HG03378 (cell line): ENCODE data around the gene PRAMEF17.
"Not testable (repeated sequence)": the region's sequence is repeated elsewhere in the genome, so short reads cannot be mapped to it uniquely, and the experiment has no call there.

ENCODE experiments used
- ATAC-seq: cut with Tn5 transposase; IDR thresholded peaks from one replicate; pipeline ENCODE4 v1.9.1; 2021; ENCODE audit warnings: mild to moderate bottlenecking, moderate library complexity; ENCODE audit not compliant: unreplicated experiment

Gene PRAMEF17, protein sequence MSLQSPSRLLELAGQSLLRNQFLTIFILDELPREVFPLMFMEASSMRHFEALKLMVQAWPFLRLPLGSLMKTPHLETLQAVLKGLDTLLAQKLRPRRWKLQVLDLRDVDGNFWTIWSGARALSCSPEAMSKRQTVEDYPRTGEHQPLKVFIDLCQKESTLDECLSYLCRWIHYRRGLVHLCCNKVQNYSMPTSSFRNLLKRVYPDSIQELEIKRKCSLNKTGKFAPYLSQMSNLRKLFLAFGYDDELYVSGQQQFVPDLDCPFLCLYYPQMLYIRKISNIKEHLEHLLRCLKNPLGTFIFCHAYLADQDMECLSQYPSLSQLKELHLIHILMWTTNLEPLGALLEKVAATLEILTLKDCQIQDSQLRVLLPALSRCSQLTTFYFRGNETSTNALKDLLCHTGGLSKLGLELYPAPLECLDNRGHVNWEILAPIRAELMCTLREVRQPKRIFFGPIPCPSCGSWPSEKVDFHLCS

DNA sequence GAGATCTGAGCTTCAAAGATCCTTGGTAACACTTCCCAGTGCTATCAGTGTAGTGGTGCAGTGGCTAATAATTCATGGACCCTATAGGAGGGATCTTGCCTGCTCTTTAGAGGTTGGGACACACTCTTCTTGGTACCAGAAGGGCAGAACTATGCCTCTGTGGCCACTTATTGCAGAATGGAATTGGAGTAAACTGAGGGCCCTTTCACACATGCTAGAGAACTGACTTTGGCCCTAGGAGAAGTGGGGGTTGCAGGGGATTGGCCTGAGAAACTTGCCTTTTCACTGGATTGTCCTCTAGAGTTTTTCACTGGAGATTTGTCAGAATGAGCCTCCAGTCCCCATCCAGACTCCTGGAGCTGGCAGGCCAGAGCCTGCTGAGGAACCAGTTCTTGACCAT lies at the start of gene PRAMEF17:
PRAMEF17 (plus strand) TSS at position 301 of the 400 bp plus-strand sequence; CDS start at position 327, 26 bp downstream.
- not testable (repeated sequence) for ATAC-seq

DNA sequence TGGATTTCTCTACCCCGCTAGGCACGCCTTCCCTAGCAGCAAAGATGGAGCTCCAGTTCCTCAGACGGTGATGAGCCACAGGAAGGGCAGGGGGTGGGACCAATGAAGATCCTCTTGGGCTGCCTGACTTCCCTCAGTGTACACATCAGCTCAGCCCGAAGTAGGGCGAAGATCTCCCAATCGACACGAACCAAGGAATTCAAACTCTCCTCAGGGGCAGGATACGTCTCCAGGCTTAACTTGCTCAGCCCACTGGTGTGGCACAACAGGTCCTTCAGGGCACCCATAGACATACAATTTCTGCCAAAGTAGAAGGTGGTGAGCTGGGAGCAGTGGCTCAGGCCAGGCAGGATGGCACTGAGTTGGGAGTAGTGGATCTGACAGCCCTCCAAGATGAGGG lies 46.9 kb upstream of the PRAMEF17 start:
- ATAC-seq = not testable (repeated sequence)

DNA sequence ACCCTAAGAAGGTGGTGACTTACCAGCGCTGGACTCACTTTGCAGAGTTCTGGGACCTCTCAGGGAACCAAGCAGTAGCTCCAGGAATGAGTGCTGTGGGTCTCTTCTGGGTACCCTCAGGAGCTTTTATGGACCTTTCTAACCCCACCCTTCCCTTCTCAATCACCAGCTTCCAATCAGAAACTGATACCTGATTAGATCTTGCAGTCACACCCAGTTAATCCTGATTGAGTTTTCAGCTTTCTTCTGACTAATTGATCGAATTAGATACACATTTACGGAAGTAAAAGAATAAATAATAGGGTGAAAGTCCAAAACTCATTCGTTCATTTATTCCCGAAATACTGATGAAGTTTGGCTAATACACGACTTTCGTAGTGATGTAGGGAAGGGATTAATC lies 42.4 kb upstream of the PRAMEF17 start, which contains the start of gene PRAMEF14:
PRAMEF14 (minus strand) TSS at position 101 of the 400 bp plus-strand sequence. CDS start 1,820 bp downstream, outside the sequence.
- not testable (repeated sequence) for ATAC-seq

DNA sequence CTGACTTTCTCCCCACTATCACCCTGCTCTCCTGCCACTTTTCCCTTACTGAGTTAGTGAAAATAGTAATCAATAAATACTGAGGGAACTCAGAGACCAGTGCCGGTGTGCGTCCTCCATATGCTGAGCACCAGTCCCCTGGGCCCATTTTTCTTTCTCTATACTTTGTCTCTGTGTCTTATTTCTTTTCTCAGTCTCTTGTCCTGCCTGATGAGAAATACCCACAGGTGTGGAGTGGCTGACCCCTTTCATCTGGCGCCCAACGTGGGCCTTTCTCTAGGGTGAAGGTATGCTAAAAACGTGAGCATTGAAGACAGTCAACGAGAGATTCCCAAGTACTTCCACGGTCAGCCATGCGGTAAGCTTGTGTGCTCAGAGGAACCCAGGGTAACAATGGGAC lies 36.0 kb upstream of the PRAMEF17 start:
- ATAC-seq = not testable (repeated sequence)

DNA sequence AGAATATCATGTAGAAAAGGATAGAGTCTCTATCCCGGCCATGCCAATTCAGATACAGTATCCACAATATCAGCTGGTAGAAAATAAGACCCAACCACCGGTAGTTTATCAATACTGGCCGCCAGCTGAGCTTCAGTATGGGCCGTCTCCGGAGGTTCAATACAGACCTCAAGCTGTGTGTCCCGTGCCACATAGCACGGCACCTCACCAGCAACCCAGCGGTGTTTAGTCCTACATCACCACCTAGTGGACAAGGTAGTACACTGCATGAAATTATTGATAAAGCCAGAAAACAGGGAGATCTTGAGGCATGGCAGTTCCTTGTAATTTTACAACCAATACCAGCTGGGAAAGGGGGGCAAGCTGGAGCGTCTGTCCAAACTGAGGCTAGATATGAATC lies 35.0 kb upstream of the PRAMEF17 start:
- ATAC-seq = not testable (repeated sequence)

DNA sequence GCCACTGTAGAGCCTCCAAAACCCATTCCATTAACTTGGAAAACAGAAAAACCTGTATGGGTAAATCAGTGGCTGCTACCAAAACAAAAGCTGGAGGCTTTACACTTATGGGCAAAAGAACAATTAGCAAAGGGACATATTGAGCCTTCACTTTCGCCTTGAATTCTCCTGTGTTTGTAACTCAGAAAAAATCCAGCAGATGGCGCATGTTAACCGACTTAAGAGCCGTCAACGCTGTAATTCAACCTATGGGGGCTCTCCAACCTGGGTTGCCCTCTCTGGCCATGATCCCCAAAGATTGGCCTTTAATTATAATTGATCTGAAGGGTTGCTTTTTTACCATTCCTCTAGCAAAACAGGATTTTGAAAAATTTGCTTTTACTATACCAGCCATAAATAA lies 32.7 kb upstream of the PRAMEF17 start:
- not testable (repeated sequence) for ATAC-seq

DNA sequence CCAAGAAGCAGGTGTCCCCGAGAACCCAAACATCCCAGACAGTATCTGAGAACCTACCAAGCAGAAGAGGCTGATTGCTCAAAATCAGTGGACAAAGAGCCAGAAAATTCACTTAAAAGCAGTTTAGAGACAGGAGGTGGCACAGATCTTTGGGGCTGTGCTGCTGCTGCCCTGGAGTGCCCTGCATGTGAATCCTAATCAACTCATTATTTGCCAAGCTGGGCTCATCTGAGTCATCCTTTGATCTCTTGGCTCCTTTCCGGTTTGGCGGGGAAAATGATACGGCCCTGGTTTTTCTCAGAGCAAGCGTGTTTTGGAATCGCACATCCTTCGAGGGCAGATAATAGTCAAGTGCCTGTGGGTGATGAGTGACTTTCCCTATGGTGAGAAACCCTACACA lies 27.1 kb upstream of the PRAMEF17 start:
- ATAC-seq = not testable (repeated sequence)

DNA sequence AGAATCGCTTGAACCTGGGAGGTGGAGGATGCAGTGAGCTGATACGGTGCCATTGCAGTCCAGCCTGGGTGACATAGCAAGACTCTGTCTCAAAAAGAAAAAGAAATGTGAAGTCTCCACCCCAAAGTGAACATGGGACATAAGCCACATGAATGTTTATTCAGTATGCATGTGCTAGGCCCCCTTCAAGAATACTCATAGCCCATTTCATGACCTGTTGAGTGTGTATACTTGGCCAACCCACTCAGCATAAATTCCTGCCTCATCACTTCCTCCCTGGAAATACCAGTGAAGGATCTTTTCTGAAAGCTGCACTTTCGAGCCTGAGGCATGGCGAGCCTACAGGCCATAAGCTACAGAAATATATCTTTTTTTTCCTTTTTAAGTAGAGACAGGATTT lies 24.5 kb upstream of the PRAMEF17 start:
- ATAC-seq = not testable (repeated sequence)

DNA sequence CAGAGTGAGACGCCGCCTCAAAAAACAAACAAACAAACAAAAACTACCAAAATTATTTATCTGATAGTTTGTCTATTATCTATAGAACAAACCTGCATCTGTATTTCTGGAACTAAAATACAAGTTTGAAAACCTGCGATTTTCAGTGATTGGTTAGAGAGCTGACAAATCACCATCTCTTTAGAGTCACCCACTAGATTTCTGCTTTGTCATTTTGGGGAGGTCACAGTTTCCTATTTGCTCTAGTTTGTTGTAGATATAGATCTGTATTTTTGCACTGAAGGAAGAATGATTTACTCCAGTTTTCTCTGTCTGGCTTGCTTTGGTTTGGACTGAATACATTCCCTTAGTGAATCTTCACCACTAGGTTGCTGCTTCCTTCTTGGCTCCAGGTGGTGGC lies 22.9 kb upstream of the PRAMEF17 start:
- not testable (repeated sequence) for ATAC-seq

DNA sequence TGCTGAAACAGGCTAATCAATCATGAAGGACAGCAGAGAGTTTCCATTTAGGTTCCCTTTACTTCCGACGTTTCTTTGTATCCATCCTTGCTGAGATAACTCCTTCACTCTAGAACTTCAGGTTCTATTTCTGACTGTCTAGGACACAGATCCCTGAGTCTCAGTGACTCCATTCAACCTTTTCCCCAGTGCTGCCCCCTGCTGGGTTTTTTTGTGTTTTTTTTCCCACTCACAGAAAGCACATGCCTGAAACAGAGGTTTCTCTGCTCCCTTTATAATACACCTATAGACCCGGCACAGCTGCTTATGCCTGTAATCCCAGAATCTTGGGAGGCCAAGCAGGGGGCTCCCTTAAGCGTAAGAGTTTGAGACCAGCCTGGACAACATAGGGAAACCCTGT lies 20.9 kb upstream of the PRAMEF17 start:
- not testable (repeated sequence) for ATAC-seq

DNA sequence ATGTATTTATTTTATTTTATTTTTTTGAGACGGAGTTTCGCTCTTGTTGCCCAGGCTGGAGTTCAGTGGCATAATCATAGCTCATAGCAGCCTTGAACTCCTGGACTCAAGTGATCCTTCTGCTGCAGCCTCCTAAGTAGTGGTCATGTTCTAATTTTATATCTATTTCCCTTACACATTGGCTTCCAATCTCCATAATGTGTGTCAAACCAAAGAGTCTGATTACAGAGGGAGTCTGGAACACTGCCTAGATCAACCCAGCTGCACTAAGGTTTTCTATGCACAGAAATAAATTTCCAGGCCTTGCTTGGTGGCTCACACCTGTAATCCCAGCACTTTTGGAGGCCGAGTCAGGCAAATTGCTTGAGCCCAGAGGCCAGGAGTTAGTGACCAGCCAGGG lies 10.4 kb upstream of the PRAMEF17 start:
- ATAC-seq = not testable (repeated sequence)

DNA sequence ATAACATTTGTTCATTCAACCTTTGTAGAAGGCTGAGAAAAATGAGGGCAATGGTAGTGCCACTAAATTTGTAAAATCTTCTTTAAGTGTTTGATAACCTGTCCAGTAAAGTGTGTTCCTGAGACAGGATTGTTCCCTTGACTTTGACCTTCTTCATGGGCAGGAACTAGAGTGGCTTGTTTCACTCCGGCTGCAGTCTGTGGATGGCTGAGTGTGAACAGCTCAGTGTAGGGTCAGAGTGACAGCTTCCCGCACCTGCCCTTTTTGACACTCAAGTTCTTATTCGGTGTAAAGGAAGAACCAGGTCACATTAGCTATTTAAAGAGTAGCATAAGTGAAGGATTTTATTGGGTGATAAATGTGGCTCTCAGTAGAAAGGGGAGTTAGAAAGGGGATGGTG lies 9.1 kb upstream of the PRAMEF17 start:
- not testable (repeated sequence) for ATAC-seq

DNA sequence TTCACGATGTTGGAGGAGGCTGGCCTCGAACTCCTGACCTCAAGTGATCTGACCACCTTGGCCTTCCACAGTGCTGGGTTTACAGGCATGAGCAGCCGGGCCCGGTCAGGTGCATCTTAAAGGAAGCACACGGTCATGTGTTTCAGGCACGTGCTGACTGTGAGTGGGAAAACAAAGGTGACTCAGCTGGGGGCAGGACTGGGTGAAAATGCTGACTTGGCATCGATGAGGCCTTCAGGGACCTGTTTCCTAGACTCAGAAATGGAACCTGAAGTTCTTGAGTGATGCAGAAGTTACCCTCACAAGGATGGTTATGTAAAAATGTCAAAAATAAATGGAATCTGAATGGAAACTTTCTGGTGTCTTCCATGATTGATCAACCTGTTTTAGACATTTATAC lies 3.6 kb downstream of the PRAMEF17 start:
- ATAC-seq = not testable (repeated sequence)

DNA sequence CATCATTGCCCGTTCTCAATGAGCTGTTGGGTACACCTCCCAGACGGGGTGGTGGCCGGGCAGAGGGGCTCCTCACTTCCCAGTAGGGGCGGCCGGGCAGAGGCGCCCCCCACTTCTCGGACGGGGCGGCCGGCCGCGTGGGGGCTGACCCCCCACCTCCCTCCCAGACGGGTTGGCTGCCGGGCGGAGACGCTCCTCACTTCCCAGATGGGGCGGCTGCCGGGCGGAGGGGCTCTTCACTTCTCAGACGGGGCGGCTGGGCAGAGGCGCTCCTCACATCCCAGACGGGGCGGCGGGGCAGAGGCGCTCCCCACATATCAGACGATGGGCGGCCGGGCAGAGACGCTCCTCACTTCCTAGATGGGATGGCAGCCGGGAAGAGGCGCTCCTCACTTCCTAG lies 5.3 kb downstream of the PRAMEF17 start:
- not testable (repeated sequence) for ATAC-seq

DNA sequence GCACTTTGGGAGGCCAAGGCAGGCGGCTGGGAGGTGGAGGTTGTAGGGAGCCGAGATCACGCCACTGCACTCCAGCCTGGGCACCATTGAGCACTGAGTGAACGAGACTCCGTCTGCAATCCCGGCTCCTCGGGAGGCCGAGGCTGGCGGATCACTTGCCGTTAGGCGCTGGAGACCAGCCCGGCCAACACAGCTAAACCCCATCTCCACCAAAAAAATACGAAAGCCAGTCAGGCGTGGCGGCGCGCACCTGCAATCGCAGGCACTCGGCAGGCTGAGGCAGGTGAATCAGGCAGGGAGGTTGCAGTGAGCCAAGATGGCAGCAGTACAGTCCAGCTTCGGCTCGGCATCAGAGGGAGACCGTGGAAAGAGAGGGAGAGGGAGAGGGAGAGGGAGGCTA lies 5.9 kb downstream of the PRAMEF17 start:
- not testable (repeated sequence) for ATAC-seq

DNA sequence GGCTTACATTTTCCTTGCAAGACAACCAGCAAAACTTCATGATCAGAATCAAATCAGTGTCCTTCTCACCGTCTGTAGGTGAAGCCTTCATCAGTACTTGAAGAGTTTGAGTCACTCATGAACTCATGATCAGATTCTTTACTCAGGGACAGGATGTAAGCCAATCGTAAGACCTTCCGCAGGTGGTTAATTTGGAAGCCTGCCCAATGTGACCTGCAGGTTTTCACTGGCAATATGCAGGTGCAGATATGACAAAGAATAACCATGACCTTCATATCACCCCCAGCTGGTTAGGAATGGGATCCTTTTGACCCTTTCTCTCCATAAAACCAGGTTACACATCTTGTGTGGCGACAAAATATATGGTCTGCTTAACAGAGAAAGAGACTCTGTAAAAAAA lies 18.4 kb downstream of the PRAMEF17 start:
- no peak for ATAC-seq

DNA sequence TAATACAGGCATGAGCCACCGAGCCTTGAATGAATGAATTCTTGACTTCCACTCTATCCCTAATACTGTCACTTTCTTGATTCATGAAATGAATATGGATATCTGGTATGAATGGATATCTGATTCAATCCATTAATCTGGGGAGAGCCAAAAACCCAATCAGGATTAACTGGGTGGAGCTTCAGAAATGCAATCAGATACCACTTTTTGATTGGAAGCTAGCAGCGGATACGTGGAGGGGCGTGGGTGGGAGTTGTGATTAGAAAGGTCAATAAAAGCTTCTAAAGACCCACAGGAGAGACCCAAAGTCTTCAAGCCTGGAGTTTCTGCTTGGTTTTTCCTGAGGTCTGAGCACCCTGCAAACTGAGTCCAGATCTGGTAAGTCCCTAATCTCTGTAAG lies 20.7 kb downstream of the PRAMEF17 start, which contains the start of gene PRAMEF20:
PRAMEF20 (plus strand) TSS at position 301 of the 400 bp plus-strand sequence. CDS start 5,905 bp downstream, outside the sequence.
- not testable (repeated sequence) for ATAC-seq

DNA sequence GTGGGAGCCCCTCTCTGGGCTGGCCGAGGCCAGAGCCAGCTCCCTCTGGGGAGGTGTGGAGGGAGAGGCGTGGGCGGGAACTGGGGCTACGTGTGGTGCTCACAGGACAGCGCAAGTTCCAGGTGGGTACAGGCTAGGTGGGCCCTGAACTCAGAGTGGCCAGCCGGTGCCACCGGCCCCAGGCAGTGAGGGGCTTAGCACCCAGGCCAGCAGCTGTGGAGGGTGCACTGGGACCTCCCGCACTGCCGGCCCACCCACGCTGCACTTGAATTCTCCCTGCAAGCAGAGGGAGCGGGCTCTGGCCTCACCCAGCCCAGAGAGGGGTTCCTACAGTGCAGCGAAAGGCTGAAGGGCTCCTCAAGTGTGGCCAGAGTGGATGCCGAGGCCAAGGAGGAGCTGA lies 41.1 kb downstream of the PRAMEF17 start:
- no peak for ATAC-seq

DNA sequence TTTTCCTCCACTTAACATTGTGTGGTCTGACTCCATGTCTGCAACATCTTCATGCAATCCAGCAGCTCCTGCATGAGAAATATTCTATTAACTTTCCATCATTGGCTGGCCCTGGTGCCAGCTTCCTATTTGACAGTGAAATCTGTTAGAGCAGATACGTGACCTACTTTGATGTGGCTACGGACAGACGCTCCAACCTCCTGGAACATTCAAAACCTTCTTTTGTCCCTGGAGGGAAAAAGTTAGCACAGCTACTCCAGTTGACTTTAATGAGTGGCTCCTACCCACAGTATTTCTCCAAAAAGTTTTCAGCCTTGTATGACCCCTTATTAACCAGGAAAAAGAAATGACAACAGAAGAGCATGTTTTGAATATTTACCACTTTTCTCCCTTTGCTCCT lies 42.8 kb downstream of the PRAMEF17 start:
- ATAC-seq = no peak

DNA sequence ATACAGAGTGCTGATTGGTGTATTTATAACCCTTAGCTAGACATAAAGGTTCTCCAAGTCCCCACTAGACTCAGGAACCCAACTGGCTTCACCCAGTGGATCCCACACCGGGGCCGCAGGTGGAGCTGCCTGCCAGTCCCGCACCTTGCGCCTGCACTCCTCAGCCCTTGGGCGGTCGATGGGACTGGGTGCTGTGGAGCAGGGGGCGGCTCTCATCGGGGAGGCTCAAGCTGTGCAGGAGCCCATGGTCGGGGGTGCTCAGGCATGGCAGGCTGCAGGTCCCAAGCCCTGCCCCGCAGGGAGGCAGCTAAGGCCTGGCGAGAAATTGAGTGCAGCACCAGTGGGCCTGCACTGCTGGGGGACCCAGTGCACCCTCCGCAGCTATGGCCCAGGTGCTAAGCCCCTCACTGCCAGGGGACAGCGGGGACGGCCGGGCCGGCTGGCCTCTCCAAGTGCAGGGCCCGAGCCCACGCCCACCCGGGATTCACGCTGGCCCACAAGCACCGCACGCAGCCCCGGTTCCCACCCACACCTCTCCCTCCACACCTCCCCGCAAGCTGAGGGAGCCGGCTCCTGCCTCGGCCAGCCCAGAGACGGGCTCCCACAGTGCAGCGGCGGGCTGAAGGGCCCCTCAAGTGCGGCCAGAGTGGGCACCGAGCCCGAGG lies 44.4 kb downstream of the PRAMEF17 start:
- not testable (repeated sequence) for ATAC-seq

DNA sequence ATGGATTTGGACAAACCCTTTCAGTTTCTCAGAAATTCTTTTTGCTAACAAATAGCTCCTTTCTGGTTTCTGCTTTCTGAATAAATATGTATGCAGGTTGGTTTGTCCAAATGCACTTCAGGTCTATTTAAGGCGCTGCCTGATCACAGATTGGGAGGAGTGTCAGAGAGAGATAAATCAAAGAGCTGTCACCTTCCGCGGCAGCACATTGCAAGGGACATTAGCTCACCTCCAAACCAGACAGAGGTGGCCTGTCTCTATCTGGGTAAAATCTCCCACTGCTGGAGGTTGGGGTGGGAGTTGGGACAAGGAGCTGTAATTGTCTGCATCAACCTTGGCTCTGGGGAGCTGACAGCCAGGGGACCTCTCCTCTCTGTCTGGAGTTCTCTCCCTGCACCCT lies 46.0 kb downstream of the PRAMEF17 start:
- no peak for ATAC-seq
